ENCODE results near the gene SREBF1.

The SREBF1 gene

GRCh38 chr17:17794382-17794781 lies 42.4 kb downstream of the SREBF1 start:
- DNase-seq (ENCODE audit: low spot score), result no peak

- DNase-seq (ENCODE audit: low spot score), result no peak
Observed at GRCh38 chr17:17793378-17794214, 43.2 kb downstream of the SREBF1 start.

GRCh38 chr17:17792551-17793377 lies 44.0 kb downstream of the SREBF1 start:
- peak; percentile 66 for DNase-seq (ENCODE audit: low spot score)

GRCh38 chr17:17792037-17792550 lies 44.7 kb downstream of the SREBF1 start:
- DNase-seq (ENCODE audit: low spot score), result no peak

- no peak for DNase-seq (ENCODE audit: low spot score)
Observed at GRCh38 chr17:17790637-17791464, 45.9 kb downstream of the SREBF1 start.

GRCh38 chr17:17789828-17790636 lies 46.8 kb downstream of the SREBF1 start:
- no peak for DNase-seq (ENCODE audit: low spot score)

- no peak for DNase-seq (ENCODE audit: low spot score)
Observed at GRCh38 chr17:17789410-17789809, 47.4 kb downstream of the SREBF1 start.

GRCh38 chr17:17788967-17789366 lies 47.8 kb downstream of the SREBF1 start:
- DNase-seq (ENCODE audit: low spot score), result no peak

- no peak for DNase-seq (ENCODE audit: low spot score)
Observed at GRCh38 chr17:17787568-17787967, 49.2 kb downstream of the SREBF1 start.

GRCh38 chr17:17786998-17787397 lies 49.8 kb downstream of the SREBF1 start:
- no peak for DNase-seq (ENCODE audit: low spot score)

- DNase-seq (ENCODE audit: low spot score), result no peak
Observed at GRCh38 chr17:17785407-17785806, 51.4 kb downstream of the SREBF1 start.

- DNase-seq (ENCODE audit: low spot score), result peak; percentile 57
Observed at GRCh38 chr17:17784657-17785267, 52.0 kb downstream of the SREBF1 start.

GRCh38 chr17:17783825-17784656 lies 52.7 kb downstream of the SREBF1 start:
- no peak for DNase-seq (ENCODE audit: low spot score)

GRCh38 chr17:17783116-17783824 lies 53.5 kb downstream of the SREBF1 start:
- no peak for DNase-seq (ENCODE audit: low spot score)

- no peak for DNase-seq (ENCODE audit: low spot score)
Observed at GRCh38 chr17:17782523-17783115, 54.2 kb downstream of the SREBF1 start.

GRCh38 chr17:17781591-17782496 lies 54.9 kb downstream of the SREBF1 start:
- DNase-seq (ENCODE audit: low spot score), result peak; percentile 68

GRCh38 chr17:17780922-17781590 lies 55.7 kb downstream of the SREBF1 start:
- peak; percentile 69 for DNase-seq (ENCODE audit: low spot score)

All from hepatic stellate cell (primary cell).